GM12873 (cell line): ENCODE results near the gene VPS18.

Source experiments
- CTCF ChIP-seq: IDR thresholded peaks from 2 replicates; pipeline ENCODE4 v1.5.1; 2012; ENCODE audit warnings: low read depth, mild to moderate bottlenecking, moderate library complexity, low read length, control low read depth; ENCODE audit not compliant: insufficient read depth; ENCODE audit errors: missing control alignments

Gene VPS18

GRCh38 chr15:40931300-40932142 lies 37.3 kb downstream of the VPS18 start:
- TF ChIP-seq CTCF = no peak

- TF ChIP-seq CTCF = no peak
Observed at GRCh38 chr15:40932156-40932555, 37.9 kb downstream of the VPS18 start.

GRCh38 chr15:40932649-40933516 lies 38.6 kb downstream of the VPS18 start:
- no peak for TF ChIP-seq CTCF

GRCh38 chr15:40933517-40933902 lies 39.3 kb downstream of the VPS18 start:
- no peak for TF ChIP-seq CTCF

- no peak for TF ChIP-seq CTCF
Observed at GRCh38 chr15:40934457-40934856, 40.2 kb downstream of the VPS18 start.

- no peak for TF ChIP-seq CTCF
Observed at GRCh38 chr15:40936234-40936708, 42.0 kb downstream of the VPS18 start.
